ENCODE data around the gene HOXA10. TPM values are rescaled to one million over a fixed set of nuclear protein-coding genes. Genes with fewer than 3 reads are reported as not detected.

HOXA10 gene
- 0.12 TPM for polyA plus RNA-seq
- long read RNA-seq, donor 1, partial matches to known transcripts: 0 of 1 reads
- long read RNA-seq, donor 1, other reads (novel, unspliced or antisense): 0 of 1 reads
- long read RNA-seq, donor 2: 0 reads
- long read RNA-seq, donor 3: 0 reads
- long read RNA-seq, donor 4: 0 reads
- long read RNA-seq, donor 5, transcript HOXA10-201 (2 exons, 2,541 nt): major isoform, 5 of 10 reads
- long read RNA-seq, donor 5, partial matches to known transcripts: 0 of 10 reads
- long read RNA-seq, donor 5, other reads (novel, unspliced or antisense): 0 of 10 reads
- long read RNA-seq, donor 6, partial matches to known transcripts: 0 of 1 reads
- long read RNA-seq, donor 6, other reads (novel, unspliced or antisense): 0 of 1 reads
- long read RNA-seq, donor 7, transcript HOXA10-202 (2 exons, 1,570 nt): major isoform, 5 of 10 reads
- long read RNA-seq, donor 7, partial matches to known transcripts: 0 of 10 reads
- long read RNA-seq, donor 7, other reads (novel, unspliced or antisense): 0 of 10 reads
- long read RNA-seq, donor 8: 0 reads
- long read RNA-seq, donor 9: 0 reads
- long read RNA-seq, donor 10: 0 reads
- long read RNA-seq, donor 11: 0 reads

- Histone ChIP-seq H3K4me3 (ENCODE audit: low read length) (peak within 1 kb of the TSS; percentile 35), H3K27ac (ENCODE audit: low read length) (no peak within 1 kb of the TSS), H3K27me3 (ENCODE audit: control insufficient read depth, insufficient read depth, low read length) (peaks cover 94% of the 10 kb centered on the region), H3K36me3 (ENCODE audit: control insufficient read depth, insufficient read depth, low read length) (no peaks in the 10 kb centered on the region), H3K9me3 (ENCODE audit: control insufficient read depth, low read depth, low read length) (peaks cover 25% of the 10 kb centered on the region), H3K4me1 (ENCODE audit: control insufficient read depth, insufficient read depth, low read length) (peaks cover 3% of the 10 kb centered on the region)
- no CpG with 5 or more reads among the region's 82 CpGs for WGBS (ENCODE audit: insufficient coverage, low lambda C conversion rate)
- DNase-seq: no peak
These were observed at the start of gene HOXA10 for GRCh38 chr7:27173956-27174873. HOXA10 (minus strand) TSS chr7:27174320; CDS start chr7:27174306, 14 bp downstream.

- DNase-seq: no peak
- Histone ChIP-seq H3K4me1 (ENCODE audit: control insufficient read depth, insufficient read depth, low read length) (no peaks in the 10 kb centered on the region), H3K4me3 (ENCODE audit: low read length) (no peak overlapping the region), H3K9me3 (ENCODE audit: control insufficient read depth, low read depth, low read length) (peaks cover 5% of the 10 kb centered on the region), H3K27ac (ENCODE audit: low read length) (no peak overlapping the region), H3K27me3 (ENCODE audit: control insufficient read depth, insufficient read depth, low read length) (peaks cover 90% of the 10 kb centered on the region), H3K36me3 (ENCODE audit: control insufficient read depth, insufficient read depth, low read length) (no peaks in the 10 kb centered on the region)
- WGBS (ENCODE audit: insufficient coverage, low lambda C conversion rate): no CpG with 5 or more reads among the region's 3 CpGs
These were observed 47.2 kb upstream of the HOXA10 start for GRCh38 chr7:27221201-27221797.

GRCh38 chr7:27220440-27220955, 46.4 kb upstream of the HOXA10 start:
- Histone ChIP-seq H3K9me3 (ENCODE audit: control insufficient read depth, low read depth, low read length) (peaks cover 3% of the 10 kb centered on the region), H3K4me1 (ENCODE audit: control insufficient read depth, insufficient read depth, low read length) (no peaks in the 10 kb centered on the region), H3K4me3 (ENCODE audit: low read length) (no peak overlapping the region), H3K36me3 (ENCODE audit: control insufficient read depth, insufficient read depth, low read length) (no peaks in the 10 kb centered on the region), H3K27ac (ENCODE audit: low read length) (no peak overlapping the region), H3K27me3 (ENCODE audit: control insufficient read depth, insufficient read depth, low read length) (peaks cover 90% of the 10 kb centered on the region)
- no peak for DNase-seq
- no CpG with 5 or more reads among the region's 45 CpGs for WGBS (ENCODE audit: insufficient coverage, low lambda C conversion rate)

GRCh38 chr7:27219821-27220220, 45.7 kb upstream of the HOXA10 start:
- Histone ChIP-seq H3K27ac (ENCODE audit: low read length) (no peak overlapping the region), H3K36me3 (ENCODE audit: control insufficient read depth, insufficient read depth, low read length) (no peaks in the 10 kb centered on the region), H3K4me1 (ENCODE audit: control insufficient read depth, insufficient read depth, low read length) (no peaks in the 10 kb centered on the region), H3K27me3 (ENCODE audit: control insufficient read depth, insufficient read depth, low read length) (peaks cover 90% of the 10 kb centered on the region), H3K9me3 (ENCODE audit: control insufficient read depth, low read depth, low read length) (no peaks in the 10 kb centered on the region), H3K4me3 (ENCODE audit: low read length) (no peak overlapping the region)
- DNase-seq: no peak
- WGBS (ENCODE audit: insufficient coverage, low lambda C conversion rate): no CpG with 5 or more reads among the region's 4 CpGs

GRCh38 chr7:27217951-27218350, 43.8 kb upstream of the HOXA10 start:
- Histone ChIP-seq H3K36me3 (ENCODE audit: control insufficient read depth, insufficient read depth, low read length) (no peaks in the 10 kb centered on the region), H3K27me3 (ENCODE audit: control insufficient read depth, insufficient read depth, low read length) (peaks cover 91% of the 10 kb centered on the region), H3K4me3 (ENCODE audit: low read length) (no peak overlapping the region), H3K9me3 (ENCODE audit: control insufficient read depth, low read depth, low read length) (peaks cover 9% of the 10 kb centered on the region), H3K4me1 (ENCODE audit: control insufficient read depth, insufficient read depth, low read length) (no peaks in the 10 kb centered on the region), H3K27ac (ENCODE audit: low read length) (no peak overlapping the region)
- no peak for DNase-seq

GRCh38 chr7:27215356-27215755, 41.2 kb upstream of the HOXA10 start:
- peaks cover 93% of the 10 kb centered on the region for H3K27me3 ChIP-seq (ENCODE audit: control insufficient read depth, insufficient read depth, low read length)
- WGBS (ENCODE audit: insufficient coverage, low lambda C conversion rate): no CpG with 5 or more reads among the region's 2 CpGs
- peaks cover 16% of the 10 kb centered on the region for H3K4me1 ChIP-seq (ENCODE audit: control insufficient read depth, insufficient read depth, low read length)
- no peak overlapping the region for H3K27ac ChIP-seq (ENCODE audit: low read length)
- H3K9me3 ChIP-seq (ENCODE audit: control insufficient read depth, low read depth, low read length): peaks cover 9% of the 10 kb centered on the region
- H3K36me3 ChIP-seq (ENCODE audit: control insufficient read depth, insufficient read depth, low read length): no peaks in the 10 kb centered on the region
- no peak overlapping the region for H3K4me3 ChIP-seq (ENCODE audit: low read length)
- no peak for DNase-seq

- H3K4me1 ChIP-seq (ENCODE audit: control insufficient read depth, insufficient read depth, low read length): peaks cover 26% of the 10 kb centered on the region
- H3K36me3 ChIP-seq (ENCODE audit: control insufficient read depth, insufficient read depth, low read length): no peaks in the 10 kb centered on the region
- H3K27ac ChIP-seq (ENCODE audit: low read length): no peak overlapping the region
- no CpG with 5 or more reads among the region's 8 CpGs for WGBS (ENCODE audit: insufficient coverage, low lambda C conversion rate)
- H3K9me3 ChIP-seq (ENCODE audit: control insufficient read depth, low read depth, low read length): peaks cover 9% of the 10 kb centered on the region
- H3K4me3 ChIP-seq (ENCODE audit: low read length): no peak overlapping the region
- no peak for DNase-seq
- peaks cover 93% of the 10 kb centered on the region for H3K27me3 ChIP-seq (ENCODE audit: control insufficient read depth, insufficient read depth, low read length)
These were observed 40.3 kb upstream of the HOXA10 start for GRCh38 chr7:27214239-27214950.

- Histone ChIP-seq H3K27me3 (ENCODE audit: control insufficient read depth, insufficient read depth, low read length) (peaks cover 94% of the 10 kb centered on the region), H3K4me3 (ENCODE audit: low read length) (no peak overlapping the region), H3K4me1 (ENCODE audit: control insufficient read depth, insufficient read depth, low read length) (peaks cover 28% of the 10 kb centered on the region), H3K36me3 (ENCODE audit: control insufficient read depth, insufficient read depth, low read length) (no peaks in the 10 kb centered on the region), H3K27ac (ENCODE audit: low read length) (no peak overlapping the region), H3K9me3 (ENCODE audit: control insufficient read depth, low read depth, low read length) (peaks cover 9% of the 10 kb centered on the region)
- no CpG with 5 or more reads among the region's 50 CpGs for WGBS (ENCODE audit: insufficient coverage, low lambda C conversion rate)
- no peak for DNase-seq
These were observed 39.5 kb upstream of the HOXA10 start for GRCh38 chr7:27213433-27214238.

All from large intestine (tissue), 12 donors.